Renal cortical epithelial cell (primary cell): ENCODE data around the gene ITFG1. TPM values are rescaled to one million over a fixed set of nuclear protein-coding genes. Genes with fewer than 3 reads are reported as not detected.

Experiments used
- total RNA-seq: library from RNA; depleted of rRNA; stranded (reverse); fragments of >200 nt; gene quantifications from 2 replicates; pipeline ENCODE4 v1.2.3, GENCODE V29; 2014

ITFG1 gene
- total RNA-seq, 1 donor from 2014 or later: 145 TPM

Other genes starting within 250 kb of the ITFG1 start
- 88.9 and 127 TPM in 2 replicates for gene PHKB, start 268 bp upstream of the ITFG1 start, total RNA-seq